Prostate gland (tissue), 2 donors: ENCODE data around the gene NPB. TPM values are rescaled to one million over a fixed set of nuclear protein-coding genes. Genes with fewer than 3 reads are reported as not detected.

Experiments
- DNase-seq: peaks from one replicate; pipeline ENCODE4 v3.0.0-alpha.2; 2019; ENCODE audit warnings: low spot score
- H3K27ac ChIP-seq, 2 donors: fragments of 200-600 bp; sonication (generic); 2 replicates each; pipeline ENCODE4 v1.5.1; 2017 to 2019
- H3K27me3 ChIP-seq: fragments of 200-600 bp; sonication (generic); replicated peaks from 2 replicates; pipeline ENCODE4 v1.5.1; 2019; ENCODE audit not compliant: insufficient read depth
- H3K36me3 ChIP-seq, 2 donors: fragments of 200-600 bp; sonication (generic); 1 replicate in 1 of 2; 2 replicates in 1 of 2; pipeline versions ENCODE4 v1.5.1 to v1.8.1; 2017 to 2019
- H3K4me1 ChIP-seq: fragments of 200-600 bp; sonication (generic); replicated peaks from 2 replicates; pipeline ENCODE4 v1.5.1; 2019
- H3K4me3 ChIP-seq, 2 donors: fragments of 200-600 bp; sonication (generic); 2 replicates each; pipeline ENCODE4 v1.5.1; 2017 to 2019
- H3K9me3 ChIP-seq: fragments of 200-600 bp; sonication (generic); 2 replicates; pipeline ENCODE4 v1.5.1; 2017
- POLR2A ChIP-seq: fragments of 450-650 bp; IDR thresholded peaks from one replicate; pipeline ENCODE4 v1.6.1; 2016; ENCODE audit warnings: antibody characterized with exemption, mild to moderate bottlenecking
- POLR2AphosphoS5 ChIP-seq: sonication (generic); formaldehyde crosslinking; IDR thresholded peaks from one replicate; pipeline ENCODE4 v1.6.1; 2017; ENCODE audit warnings: antibody characterized with exemption
- WGBS: methylation state at CpG from one replicate; pipeline ENCODE4 v1.1.5; 2018; 5-methylcytosine and 5-hydroxymethylcytosine counted together
- intact Hi-C: fragments of 100-400 bp; cut with DNase I; formaldehyde crosslinking; loops from one replicate; pipeline ENCODE4 v1.14.2; 2022
- total RNA-seq, 2 donors: library from RNA; depleted of rRNA; stranded (reverse); fragments of >200 nt; gene quantifications; one replicate each; pipeline ENCODE4 v1.1.0, GENCODE V29; 2016
- TF ChIP-seq, protein P1 (sequence below), 4 experiments: fragments of 200-600 bp in 2 of 4; fragments of 450-650 bp in 2 of 4; sonication (generic) in 2 of 4; IDR thresholded peaks; 1 replicate in 3 of 4; 2 replicates in 1 of 4; pipeline ENCODE4 v1.5.1; 2016 to 2019; ENCODE audit warnings: antibody characterized with exemption in 4 of 4, mild to moderate bottlenecking in 2 of 4, moderate library complexity in 2 of 4

NPB gene
- total RNA-seq, 2 donors from 2014 or later = 9.8 to 10.9 TPM

DNA sequence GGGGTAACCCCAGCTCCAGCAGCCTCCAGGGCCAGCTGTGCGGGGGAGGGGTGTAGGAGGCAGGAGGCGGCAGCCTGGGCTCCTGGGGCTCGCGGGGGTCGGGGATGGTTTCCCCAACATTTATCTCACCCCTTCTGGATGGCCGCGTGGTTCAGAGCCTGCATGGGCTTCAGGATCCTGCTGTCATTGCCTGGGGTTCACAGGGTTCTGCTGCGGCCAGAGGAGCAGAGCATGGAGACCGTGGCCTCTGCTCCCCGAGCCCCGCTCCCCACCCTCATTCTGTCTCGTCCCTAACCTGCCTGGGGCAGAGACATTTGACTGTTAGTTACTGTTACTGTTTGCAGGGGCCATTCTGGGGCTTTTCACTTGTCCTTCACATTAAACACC, 40.1 kb downstream of the NPB start:
- 58% methylated on average over 10 of the region's 12 CpGs for WGBS
- no peak overlapping the region for H3K4me3 ChIP-seq
- H3K4me1 ChIP-seq = no peaks in the 10 kb centered on the region
- no peak for DNase-seq
- no peaks in the 10 kb centered on the region for H3K36me3 ChIP-seq
- no peaks in the 10 kb centered on the region for H3K27me3 ChIP-seq
- intact Hi-C loops = no loop called here
- TF ChIP-seq POLR2AphosphoS5 = no peak
- TF ChIP-seq, protein P1, sequence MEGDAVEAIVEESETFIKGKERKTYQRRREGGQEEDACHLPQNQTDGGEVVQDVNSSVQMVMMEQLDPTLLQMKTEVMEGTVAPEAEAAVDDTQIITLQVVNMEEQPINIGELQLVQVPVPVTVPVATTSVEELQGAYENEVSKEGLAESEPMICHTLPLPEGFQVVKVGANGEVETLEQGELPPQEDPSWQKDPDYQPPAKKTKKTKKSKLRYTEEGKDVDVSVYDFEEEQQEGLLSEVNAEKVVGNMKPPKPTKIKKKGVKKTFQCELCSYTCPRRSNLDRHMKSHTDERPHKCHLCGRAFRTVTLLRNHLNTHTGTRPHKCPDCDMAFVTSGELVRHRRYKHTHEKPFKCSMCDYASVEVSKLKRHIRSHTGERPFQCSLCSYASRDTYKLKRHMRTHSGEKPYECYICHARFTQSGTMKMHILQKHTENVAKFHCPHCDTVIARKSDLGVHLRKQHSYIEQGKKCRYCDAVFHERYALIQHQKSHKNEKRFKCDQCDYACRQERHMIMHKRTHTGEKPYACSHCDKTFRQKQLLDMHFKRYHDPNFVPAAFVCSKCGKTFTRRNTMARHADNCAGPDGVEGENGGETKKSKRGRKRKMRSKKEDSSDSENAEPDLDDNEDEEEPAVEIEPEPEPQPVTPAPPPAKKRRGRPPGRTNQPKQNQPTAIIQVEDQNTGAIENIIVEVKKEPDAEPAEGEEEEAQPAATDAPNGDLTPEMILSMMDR (IDR thresholded peaks at IDR 0.05) = no peak
- TF ChIP-seq POLR2A = no peak
- no peak overlapping the region for H3K27ac ChIP-seq
- H3K9me3 ChIP-seq = no peaks in the 10 kb centered on the region

DNA sequence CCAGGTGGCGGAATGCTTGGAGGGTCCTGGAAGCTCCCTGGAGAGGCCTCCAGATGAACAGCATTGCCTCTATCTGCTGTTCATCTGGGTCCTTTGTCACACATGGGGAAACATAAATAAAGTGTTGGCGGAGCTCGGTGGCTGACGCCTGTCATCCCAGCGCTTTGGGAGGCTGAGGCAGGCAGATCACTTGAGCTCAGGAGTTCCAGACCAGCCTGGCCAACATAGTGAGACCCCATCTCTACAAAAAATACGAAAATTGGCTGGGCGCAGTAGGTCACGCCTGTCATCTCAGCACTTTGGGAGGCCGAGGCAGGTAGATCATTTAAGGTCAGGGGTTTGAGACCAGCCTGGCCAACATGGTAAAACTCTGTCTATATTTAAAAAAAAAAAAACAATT, 42.8 kb downstream of the NPB start:
- 88% methylated on average over 9 of the region's 9 CpGs for WGBS
- Histone ChIP-seq H3K27me3 (no peaks in the 10 kb centered on the region), H3K36me3 (no peaks in the 10 kb centered on the region), H3K27ac (no peak overlapping the region), H3K4me1 (no peaks in the 10 kb centered on the region), H3K4me3 (no peak overlapping the region), H3K9me3 (no peaks in the 10 kb centered on the region)
- intact Hi-C loops = no loop called here
- DNase-seq = no peak
- no peak for TF ChIP-seq POLR2AphosphoS5
- TF ChIP-seq POLR2A = no peak
- TF ChIP-seq, protein P1 (IDR thresholded peaks at IDR 0.05) = no peak

DNA sequence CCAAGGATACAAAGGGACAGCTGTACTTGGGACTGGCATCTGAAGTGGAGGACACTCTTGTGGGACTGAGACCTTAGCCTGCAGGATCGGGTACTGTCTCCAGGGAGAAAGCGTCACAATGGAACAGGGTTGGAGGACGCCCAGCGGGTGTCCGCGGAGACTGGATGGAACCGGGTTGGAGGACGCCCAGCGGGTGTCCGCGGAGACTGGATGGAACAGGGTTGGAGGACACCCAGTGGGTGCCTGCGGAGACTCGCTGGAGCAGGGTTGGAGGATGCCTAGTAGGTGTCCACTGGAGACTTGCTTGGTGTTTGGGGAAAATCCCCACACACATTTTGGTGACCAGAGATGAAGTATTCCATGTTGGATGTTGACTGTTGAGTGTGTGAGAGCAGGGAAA, 45.2 kb downstream of the NPB start, which contains the start of gene MYADML2:
TSS of gene MYADML2 (minus strand) at position 45 of the 400 bp plus-strand sequence. CDS start 5,492 bp downstream, outside the sequence.
- H3K27me3 ChIP-seq = no peaks in the 10 kb centered on the region
- no peaks in the 10 kb centered on the region for H3K9me3 ChIP-seq
- no peaks in the 10 kb centered on the region for H3K4me1 ChIP-seq
- H3K36me3 ChIP-seq = no peaks in the 10 kb centered on the region
- 79% methylated on average over 13 of the region's 13 CpGs for WGBS
- TF ChIP-seq POLR2A (no peak), POLR2AphosphoS5 (no peak)
- TF ChIP-seq, protein P1 (IDR thresholded peaks at IDR 0.05) = no peak
- intact Hi-C loops = no loop called here
- no peak for DNase-seq
- no peak within 1 kb of the TSS for H3K4me3 ChIP-seq
- no peak within 1 kb of the TSS for H3K27ac ChIP-seq

DNA sequence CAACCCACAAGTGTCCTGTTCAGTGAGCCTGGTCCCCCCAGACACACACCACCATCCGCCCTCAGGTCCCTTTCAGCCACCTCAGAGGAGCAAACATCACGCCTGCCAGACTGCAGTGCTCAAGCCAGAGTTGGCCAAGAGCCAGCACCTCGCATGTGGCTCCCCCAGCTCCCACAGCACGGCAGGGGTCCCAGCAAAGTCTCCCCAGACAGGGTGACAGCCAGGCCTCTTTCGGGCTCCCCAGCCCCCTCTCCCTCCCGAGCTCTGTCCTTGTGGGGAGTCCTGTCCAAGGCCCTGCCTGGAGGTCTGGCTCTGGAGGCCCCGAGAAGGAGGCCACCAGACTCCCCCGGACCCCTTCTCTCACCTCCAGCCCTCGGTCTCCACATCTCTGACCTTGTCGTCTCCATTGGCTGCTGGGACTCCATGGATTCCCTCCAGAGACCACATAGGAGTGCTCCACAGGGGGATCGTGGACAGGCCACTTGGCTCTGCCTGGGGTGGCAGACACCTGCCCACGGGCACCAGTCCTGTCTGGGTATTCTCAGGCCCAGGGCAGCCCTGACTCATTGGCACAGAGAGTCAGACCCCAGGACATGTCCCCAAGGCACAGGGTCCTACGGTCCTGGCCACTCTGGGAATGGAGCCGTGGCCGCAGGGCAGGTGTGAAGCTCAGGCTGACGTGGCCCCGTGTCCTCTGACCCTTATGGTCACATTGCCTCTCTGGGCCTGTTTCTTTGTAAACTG, 46.8 kb downstream of the NPB start:
- 83% methylated on average over 16 of the region's 17 CpGs for WGBS
- no peak for DNase-seq
- no peaks in the 10 kb centered on the region for H3K36me3 ChIP-seq
- H3K4me1 ChIP-seq = no peaks in the 10 kb centered on the region
- H3K9me3 ChIP-seq = no peaks in the 10 kb centered on the region
- no peak overlapping the region for H3K27ac ChIP-seq
- H3K27me3 ChIP-seq = no peaks in the 10 kb centered on the region
- TF ChIP-seq POLR2AphosphoS5 (no peak), POLR2A (no peak)
- TF ChIP-seq, protein P1 (IDR thresholded peaks at IDR 0.05) = no peak
- intact Hi-C loops = no loop called here
- H3K4me3 ChIP-seq = no peak overlapping the region

DNA sequence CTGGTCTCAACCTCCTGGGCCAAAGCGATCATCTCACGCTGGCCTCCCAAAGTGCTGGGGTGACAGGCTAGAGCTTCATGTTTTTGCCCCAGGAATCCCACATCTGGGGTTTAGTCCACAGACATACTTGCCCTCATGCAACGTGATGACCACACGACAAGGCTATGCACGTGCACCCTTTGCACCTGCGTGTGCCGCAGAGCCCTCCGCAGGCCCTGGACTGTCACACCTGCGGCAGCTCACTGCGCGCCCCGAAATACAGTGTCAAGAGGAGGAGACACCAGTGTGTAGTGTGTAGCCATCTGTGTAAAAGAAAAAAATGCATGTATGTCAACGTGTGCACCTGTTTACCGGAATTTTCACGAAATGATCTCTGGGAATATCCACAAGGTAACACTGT, 48.5 kb downstream of the NPB start:
- TF ChIP-seq POLR2A (no peak), POLR2AphosphoS5 (no peak)
- 75% methylated on average over 15 of the region's 15 CpGs for WGBS

More for the DNA sequence above, 48.5 kb downstream of the NPB start:
- intact Hi-C loops = no loop called here
- Histone ChIP-seq H3K27me3 (no peaks in the 10 kb centered on the region), H3K9me3 (no peaks in the 10 kb centered on the region), H3K27ac (no peak overlapping the region), H3K4me3 (no peak overlapping the region), H3K36me3 (no peaks in the 10 kb centered on the region), H3K4me1 (no peaks in the 10 kb centered on the region)
- DNase-seq = no peak
